Heart left ventricle (tissue), 13 donors: ENCODE measurements around the gene CAP1.

Experiments used
- CTCF ChIP-seq, 12 donors: fragments of 200-600 bp; sonication (generic) in 4 of 12; IDR thresholded peaks; one replicate each; pipeline versions ENCODE4 v1.5.0 to v1.8.0; 2018 to 2022; ENCODE audit warnings: antibody characterized with exemption in 12 of 12, mild to moderate bottlenecking in 5 of 12
- POLR2A ChIP-seq, 2 donors: fragments of 450-650 bp; IDR thresholded peaks; one replicate each; pipeline ENCODE4 v1.6.1; 2017; ENCODE audit warnings: antibody characterized with exemption in 2 of 2, mild to moderate bottlenecking in 2 of 2, moderate library complexity in 2 of 2
- donor health status: ischemic (EF 13 %, LVEDD 7.1; RV severe dilation, severe dysfunction).
- donor health status: DM: no; HTN: yes; CAD: no.
- donor health status: DM: no; HTN: no; CAD: no.
- donor health status: ischemic (EF 25% LVEDD 6.9; RV normal size, moderate dysfunction).
- donor health status: ischemic (EF 25% LVEDD 5.7; RV mildly dilated, moderate dysfunction).
- donor health status: ischemic (EF 35%, LVEDD 5.7; RV mildly dilated, moderate dysfunction).
- donor health status: nonischemic (EF 11% LVEDD 7.7; RV severe dilation, severe dysfunction).
- donor health status: DM: yes; HTN: yes; CAD: no.
- donor health status: PGD.
- donor health status: ischemic (EF 29% LVEDD 5.4; RV normal size, mild dysfunction).
- donor health status: nonischemic (EF 23%, LVEDD 6.1; RV moderate dilation, normal function).

GRCh38 chr1:40090652-40091355 is 50.3 kb downstream of the CAP1 start:
- TF ChIP-seq CTCF (IDR thresholded peaks at IDR 0.05) (no peak), POLR2A (IDR thresholded peaks at IDR 0.05) (no peak)
